ENCODE measurements around the gene NCK1.
"Not testable (repeated sequence)": the region's sequence is repeated elsewhere in the genome, so short reads cannot be mapped to it uniquely, and the experiment has no call there.

The NCK1 gene

DNA sequence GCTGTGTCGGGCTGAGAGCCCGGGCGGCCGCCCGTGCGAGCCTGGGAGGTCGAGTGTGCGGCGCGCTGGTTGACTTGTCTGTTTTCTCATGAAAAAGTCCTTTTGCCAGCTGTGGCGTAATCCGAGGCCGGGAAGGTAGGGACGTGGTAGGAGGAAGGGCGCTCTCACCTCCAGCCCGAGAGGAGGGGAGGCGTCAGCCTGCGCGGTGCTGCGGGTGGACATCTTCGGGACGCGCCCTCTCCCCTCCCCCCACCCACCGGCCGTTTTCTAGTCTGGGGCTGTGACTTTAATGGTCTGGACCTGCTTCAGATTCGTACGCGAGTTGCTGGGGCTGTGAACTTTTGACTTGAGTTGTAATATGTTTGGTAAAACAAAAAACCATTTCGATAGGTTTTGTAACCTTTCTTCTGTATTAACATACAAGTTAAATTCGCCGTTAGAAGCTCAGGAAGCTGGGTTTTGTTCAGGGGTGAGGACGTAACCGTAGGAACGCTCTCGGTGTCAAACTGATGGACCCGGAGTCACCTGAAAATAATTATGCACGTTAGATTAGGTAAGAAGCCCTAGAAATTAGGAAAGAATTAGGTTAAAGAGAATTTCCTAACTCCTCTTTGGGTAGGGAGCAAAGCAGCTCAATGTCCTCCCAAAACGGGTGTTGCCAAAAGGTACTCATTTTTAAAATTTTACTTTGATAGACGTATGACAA is 762 bp downstream of the NCK1 start:
- DNase-seq, result peak; percentile 29

DNA sequence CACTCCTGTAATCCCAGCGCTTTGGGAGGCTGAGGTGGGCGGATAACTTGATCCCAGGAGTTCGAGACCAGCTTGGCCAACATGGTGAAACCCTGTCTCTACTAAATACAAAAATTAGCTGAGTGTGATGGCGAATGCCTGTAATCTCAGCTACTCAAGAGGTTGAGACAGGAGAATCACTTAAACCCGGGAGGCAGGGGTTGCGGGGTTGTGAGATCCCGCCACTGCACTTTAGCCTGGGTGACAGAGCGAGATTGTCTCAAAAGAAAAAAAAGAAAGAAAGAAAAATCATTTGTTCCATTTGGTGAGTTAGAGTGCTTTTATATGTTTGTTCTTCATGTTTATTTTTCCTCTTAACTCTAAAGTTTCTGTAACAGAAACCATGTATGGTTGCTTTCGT is 7.3 kb downstream of the NCK1 start:
- DNase-seq, result no peak

DNA sequence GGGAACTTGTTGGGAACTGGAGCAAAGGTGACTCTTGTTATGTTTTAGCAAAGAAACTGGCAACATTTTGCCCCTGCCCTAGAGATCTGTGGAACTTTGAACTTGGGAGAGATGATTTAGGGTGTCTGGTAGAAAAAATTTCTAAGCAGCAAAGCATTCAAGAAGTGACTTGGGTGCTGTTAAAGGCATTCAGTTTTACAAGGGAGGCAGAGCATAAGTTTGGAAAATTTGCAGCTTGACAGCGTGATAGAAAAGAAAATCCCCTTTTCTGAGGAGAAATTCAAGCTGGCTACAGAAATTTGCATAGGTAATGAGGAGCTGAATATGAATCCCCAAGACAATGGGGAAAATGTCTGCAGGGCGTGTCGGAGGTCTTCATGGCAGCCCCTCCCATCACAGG is 10.2 kb downstream of the NCK1 start:
- DNase-seq, result not testable (repeated sequence)

DNA sequence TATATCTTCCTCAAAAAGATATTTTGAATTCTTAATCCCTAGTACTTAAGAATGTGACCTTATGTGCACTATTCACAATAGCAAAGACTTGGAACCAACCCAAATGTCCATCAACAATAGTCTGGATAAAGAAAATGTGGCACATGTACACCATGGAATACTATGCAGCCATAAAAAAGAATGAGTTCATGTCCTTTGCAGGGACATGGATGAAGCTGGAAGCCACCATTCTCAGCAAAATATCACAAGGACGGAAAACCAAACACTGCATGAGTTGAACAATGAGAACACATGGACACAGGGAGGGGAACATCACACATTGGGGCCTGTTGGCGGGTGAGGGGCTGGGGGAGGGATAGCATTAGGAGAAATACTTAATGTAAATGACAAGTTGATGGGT is 17.5 kb downstream of the NCK1 start:
- DNase-seq, result not testable (repeated sequence)

DNA sequence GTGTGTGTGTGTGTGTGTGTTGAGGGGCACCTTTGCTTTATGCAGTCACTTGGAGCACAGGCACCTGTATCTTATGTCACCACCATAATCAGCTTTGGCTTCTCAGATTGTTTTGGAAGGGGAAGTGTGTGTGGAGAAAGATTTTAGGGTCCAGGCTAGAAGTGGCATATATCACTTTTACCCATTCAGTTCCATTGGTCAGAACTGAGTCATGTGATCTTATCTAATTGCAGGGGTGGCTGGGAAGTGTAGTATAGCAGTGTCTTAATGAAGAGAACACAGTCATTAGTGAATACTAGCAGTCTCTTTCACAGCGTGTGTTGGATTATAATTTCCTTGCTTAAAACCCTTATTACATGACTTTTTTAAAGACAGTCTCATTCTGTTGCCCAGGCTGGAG is 20.6 kb downstream of the NCK1 start:
- no peak for DNase-seq

DNA sequence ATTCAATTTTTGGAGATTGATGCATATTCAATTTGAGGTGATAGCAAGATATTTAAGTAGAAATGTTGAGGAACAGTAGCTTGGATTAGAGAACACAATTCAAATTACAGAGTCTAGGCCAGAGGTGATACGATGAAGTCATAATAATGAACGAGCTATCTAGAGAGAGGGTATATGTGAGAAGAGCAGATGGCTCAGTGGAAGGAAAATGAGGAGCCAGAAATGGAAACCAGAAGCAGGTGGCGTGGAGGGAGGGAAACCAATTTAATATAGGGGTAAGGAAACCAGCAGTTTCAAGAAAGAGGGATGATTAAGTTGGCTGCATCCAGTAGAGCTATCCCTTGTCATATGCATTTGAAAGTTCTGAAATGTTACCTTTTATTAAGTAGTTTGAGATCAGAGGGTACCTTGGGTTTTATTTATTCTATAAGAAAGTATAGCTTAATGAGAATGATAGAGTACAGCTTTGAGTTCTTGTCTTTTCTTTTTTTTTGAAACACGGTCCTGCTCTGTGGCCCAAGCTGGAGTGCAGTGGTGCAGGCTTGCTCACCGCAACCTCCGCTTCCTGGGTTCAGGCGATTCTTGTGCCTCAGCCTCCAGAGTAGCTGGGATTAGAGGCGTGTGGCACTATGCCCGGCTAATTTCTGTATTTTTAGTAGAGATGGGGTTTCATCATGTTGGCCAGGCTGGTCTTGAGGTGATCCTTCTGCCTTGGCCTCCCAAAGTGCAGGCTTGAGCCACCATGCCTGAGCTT is 22.1 kb downstream of the NCK1 start:
- no peak for DNase-seq

DNA sequence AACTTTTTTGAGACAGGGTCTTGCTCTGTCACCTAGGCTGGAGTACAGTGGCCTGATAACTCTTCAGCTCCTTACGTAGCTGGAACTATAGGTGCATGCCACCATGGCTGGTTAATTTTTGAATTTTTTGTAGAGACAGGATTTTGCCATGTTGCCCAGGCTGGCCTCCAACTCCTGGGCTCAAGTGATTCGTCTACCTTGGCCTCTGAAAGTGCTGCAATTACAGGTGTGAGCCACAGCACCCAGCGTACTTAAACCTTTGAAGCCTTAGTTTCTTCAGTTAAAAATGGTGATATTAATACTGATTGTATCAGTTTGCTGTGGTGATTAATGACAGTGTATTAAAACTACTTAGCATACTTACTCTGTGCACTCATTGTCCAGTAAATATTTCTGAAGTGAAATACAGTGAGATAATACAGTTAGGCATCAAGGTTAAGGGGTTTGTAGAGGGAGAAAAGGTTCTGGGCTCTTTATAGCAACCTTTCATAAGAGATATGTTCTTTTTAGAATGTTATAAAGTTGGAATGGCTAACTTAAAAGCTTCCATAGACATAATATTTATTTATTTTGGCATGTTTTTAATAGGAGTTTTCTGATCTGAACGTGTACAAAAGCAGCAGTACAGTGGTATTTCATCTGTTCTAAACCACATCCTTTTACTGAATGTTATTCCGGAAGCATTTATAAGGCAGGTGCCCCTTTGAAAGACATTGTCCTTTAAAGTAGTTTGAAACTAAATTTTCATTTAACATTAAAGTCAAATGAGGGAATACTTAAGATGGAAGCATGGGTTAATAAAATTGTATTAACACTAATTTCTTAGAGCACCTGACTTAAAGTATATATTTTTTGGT is 23.6 kb downstream of the NCK1 start:
- no peak for DNase-seq

DNA sequence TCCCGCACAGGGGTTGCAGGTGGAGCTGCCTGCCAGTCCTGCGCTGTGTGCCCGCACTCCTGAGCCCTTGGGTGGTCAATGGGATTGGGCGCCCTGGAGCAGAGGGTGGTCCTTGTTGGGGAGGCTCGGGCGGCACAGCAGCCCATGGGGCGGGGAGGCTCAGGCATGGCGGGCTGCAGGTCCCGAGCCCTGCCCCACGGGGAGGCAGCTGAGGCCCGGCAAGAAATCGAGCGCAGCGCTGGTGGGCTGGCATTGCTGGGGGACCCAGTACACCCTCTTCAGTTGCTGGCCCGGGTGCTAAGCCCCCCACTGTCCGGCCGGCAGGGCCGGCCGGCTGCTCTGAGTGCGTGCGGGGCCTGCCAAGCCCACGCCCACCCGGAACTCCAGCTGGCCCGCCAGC is 27.9 kb downstream of the NCK1 start:
- no peak for DNase-seq

DNA sequence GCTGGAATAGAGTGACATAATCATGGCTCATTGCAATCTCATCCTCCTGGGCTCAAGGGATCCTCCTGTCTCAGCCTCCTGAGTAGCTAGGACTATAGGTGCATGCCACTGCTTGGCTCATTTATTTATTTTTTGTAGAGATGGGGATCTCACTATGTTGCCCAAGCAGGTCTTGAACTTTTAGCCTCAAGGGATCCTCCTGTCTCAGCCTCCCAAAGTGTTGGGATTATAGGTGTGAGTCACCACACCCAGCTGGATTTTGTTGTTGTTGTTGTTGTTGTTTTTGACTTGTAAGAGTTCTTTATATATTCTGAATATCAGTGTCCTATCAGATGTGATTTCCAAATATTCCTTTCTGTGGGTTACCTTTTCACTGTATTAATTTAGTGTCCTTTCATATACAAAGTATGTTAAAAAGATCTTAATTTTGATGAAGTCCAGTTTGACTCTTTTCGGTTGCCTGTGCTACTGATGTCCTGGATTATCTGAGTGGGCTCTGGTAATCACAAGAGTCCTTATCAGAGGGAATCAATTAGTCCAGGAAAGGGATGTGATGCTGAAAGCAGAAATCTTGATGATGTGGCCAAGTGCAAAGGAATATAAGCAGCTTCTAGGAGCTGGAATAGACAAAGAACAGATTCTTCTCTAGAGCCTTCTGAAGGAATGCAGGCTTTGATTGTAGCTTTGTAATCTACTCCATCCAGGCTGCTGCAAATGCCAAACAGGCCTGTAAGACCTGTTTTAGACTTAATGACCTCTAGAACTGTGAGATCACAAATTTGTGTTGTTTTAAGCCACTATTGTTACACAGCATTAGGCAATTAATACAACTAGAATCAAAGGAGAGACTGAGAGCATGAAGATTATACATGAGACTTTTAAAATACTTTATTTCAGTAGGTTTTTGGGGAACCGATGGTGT is 30.2 kb downstream of the NCK1 start:
- DNase-seq, result no peak

DNA sequence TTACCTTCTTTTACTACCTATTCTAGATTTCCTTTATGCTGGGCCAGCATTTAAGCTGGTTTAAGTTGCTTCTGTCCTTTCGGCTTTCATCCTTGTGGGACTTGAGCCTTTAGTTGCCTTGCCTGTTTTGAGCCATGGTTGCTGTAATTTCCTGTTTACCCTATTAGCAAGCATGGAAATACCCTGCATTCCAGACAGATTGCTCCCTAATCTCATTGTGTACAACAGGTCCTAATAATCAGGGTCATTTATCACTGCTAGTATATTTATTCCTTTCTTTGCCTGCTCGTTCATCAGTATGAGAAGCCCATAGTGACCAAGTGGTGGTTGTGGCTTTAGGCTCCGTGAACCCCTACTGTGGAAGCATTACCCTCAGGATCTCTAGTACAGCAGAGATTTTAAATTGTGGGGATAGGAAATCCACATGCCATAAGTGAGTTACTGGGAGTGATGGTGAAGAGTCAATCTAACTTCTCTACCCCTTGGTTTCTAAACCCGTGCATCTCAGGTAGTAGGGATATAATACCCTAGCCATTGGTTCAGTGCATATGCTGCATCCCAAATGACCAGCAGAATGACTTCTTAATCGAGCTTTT is 31.9 kb downstream of the NCK1 start:
- DNase-seq, result no peak

DNA sequence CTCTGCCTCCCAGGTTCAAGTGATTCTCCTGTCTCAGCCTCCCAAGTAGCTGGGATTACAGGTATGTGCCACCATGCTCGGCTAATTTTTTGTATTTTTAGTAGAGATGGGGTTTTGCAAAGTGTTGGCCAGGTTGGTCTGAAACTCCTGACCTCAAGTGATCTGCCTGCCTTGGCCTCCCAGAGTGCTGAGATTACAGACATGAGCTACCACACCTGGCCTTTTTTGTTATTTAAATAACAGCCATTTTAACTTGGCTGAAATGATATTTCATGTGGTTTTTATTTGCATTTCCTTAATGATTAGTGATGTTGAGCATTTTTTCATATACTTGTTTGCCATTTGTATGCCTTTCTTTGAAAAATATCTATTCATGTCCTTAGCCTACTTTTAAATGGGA is 35.2 kb downstream of the NCK1 start:
- DNase-seq, result not testable (repeated sequence)

DNA sequence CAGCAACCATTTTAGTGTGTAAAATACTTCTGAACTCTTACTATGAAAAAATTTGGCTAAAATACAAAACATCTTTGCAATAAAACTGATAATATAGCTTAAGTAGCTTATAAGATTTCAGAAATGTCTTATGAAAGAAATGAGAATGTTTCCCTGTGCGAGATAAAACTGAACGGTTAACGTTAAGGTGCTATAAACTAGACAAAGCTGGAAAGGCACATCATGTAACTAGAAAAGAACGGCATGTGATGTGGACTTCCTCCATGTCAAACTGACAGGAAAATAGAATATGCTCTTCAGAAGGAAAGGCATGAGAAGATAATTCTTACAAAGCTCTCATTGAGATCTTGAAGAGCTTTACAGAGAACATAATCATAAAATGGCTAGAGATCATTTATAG is 36.5 kb downstream of the NCK1 start:
- DNase-seq, result no peak

DNA sequence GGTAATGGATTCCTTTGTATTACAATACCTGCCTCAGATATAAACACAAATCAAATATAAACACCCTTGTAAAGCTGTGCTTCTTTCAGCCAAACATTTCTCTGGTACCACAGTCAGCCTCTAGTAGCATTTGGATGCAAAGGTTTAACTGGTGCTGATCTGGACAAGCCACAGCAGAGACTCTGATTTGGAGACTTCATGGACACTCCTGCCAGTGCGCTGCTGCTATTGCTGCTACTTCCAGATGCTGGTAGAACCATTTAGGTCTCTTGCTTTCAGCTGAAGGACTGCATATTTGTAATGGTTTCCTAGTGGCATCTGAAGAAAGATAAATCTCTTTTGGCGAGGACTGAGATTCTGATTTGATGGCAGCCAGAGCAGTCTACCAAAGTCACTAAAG is 36.9 kb downstream of the NCK1 start:
- DNase-seq, result no peak

DNA sequence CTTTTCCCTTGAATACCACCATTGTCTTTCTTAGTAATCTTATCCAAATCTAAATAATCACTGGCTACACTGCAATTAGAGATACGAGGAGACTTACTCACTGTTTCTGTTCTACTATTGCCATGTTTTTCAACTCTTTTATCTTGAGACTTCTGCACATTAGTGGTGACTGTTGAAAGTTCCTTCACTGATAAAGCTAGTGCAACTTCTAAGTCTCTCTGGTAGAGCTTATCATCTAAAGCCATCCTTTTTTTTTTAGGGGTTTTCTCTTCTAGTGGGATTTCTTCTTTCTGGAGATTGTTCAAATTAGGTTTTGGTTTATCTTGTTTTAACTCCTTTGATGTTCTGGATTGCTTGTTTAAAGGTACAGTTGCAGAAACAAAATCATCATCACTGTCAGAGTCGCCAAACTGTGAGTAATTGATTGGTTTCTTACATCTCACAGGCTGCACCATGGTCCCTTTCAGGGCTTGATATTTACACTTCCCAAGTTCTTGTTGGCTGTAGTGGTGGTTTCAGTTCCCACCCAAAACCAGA is 37.7 kb downstream of the NCK1 start:
- no peak for DNase-seq

DNA sequence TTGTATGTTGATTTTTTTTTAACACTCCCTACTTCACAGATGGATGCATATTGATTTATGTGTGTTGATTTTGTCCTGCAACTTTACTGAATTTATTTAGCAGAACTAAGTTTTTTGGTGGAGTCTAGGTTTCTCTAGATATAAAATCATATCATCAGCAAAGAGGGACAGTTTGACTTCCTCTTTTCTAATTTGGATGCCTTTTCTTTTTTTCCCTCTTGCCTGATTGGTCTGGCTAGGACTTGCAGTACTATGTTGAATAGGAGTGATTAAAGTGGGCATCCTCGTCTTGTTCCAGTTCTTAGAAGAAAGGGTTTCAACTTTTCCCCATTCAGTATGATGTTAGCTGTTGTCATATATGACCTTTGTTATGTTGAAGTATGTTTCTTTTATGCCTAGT is 38.7 kb downstream of the NCK1 start:
- DNase-seq, result not testable (repeated sequence)

DNA sequence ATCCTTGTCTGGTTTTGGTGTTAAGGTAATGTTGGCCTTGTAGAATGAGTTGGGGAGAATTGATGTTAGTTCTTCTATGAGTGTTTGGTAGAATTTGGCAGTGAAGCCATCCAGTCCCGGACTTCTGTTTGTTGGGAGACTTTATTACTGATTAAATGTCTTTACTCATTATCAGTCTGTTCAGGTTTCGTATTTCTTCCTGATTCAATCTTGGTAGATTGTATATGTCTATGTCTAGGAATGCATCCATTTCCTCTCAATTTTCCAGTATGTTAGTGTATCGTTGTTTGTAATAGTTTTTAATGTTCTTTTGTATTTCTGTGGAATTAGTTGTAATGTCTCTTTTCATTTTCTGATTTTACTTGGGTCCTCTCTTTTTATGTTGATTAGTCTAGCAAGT is 39.4 kb downstream of the NCK1 start:
- no peak for DNase-seq

DNA sequence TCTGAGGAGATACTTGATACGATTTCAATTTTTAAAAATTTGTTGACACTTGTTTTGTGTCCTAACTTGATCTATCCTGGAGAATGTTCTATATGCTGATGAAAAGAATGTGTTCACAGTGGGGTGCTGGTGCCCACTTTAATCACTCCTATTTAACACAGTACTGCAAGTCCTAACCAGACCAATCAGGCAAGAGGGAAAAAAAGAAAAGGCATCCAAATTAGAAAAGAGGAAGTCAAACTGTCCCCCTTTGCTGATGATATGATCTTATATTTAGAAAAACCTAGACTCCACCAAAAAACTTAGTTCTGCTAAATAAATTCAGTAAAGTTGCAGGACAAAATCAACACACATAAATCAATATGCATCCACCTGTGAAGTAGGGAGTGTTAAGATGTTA is 40.5 kb downstream of the NCK1 start:
- DNase-seq, result not testable (repeated sequence)

DNA sequence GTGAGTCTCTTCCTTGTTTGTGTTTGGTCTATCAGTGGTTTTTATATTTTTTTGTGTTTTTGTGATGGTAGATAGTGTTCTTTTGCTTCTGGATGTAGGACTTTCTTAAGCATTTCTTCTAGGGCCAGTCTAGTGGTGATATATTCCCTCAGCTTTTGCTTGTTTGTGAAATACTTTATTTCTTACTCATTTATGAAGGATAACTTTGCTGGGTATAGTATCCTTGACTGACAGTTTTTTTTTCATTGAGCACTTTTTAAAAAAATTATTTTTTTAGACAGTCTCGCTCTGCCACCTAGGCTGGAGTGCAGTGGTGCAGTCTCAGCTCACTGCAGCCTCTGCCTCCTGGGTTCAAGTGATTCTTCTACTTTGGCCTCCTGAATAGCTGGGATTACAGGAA is 41.9 kb downstream of the NCK1 start:
- DNase-seq, result no peak

DNA sequence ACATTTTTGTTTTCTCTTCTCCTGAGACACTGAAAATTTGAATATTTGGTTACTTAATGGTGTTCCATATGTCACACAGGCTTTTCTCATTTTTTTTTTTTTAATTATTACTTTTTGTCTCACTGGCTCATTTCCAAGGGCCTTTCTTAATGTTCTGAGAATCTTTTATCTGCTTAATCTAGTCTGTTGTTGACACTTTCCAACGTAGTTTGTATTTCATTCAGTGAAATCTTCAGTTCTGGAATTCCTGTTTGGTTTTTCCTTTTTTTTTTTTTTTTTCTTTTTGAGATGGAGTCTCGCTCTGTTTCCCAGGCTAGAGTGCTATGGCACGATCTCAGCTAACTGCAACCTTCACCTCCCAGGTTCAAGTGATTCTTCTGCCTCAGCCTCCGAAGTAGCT is 42.7 kb downstream of the NCK1 start:
- no peak for DNase-seq

DNA sequence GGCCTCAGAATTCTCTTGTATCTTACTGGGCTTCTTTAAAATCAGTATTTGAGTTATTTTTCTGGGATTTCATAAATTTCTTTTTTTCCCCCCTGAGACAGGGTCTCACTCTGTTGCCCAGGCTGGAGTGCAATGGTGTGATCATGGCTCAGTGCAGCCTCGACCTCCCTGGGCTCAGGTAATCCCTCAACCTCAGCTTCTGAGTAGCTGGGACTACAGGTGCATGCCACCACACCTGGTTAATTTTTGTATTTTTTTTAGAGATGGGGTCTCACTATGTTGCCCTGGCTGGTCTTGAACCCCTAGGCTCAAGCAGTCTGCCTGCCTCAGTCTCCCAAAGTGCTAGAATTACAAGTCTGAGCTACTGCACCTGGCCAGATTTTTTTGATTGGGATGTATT is 43.5 kb downstream of the NCK1 start:
- DNase-seq, result no peak

DNA sequence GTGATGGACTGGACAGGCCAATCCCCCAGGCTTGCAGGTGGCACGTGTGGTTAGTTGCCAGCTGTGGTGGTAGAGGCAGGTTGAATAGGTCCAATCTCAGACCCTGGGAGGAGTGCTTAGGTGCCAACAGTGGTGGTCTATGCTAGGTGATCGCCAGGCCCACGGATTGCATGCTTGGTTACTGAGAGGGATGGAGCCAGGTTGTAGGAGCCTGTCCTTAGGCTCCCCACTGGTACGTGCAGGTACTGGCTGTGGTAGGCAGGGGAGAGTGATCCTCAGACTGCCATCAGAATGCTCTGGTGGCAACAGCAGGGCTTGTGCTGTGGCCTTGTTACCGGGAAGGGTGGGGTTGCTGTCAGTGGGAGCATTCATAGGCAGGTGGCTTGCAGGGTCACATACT is 44.7 kb downstream of the NCK1 start:
- no peak for DNase-seq

DNA sequence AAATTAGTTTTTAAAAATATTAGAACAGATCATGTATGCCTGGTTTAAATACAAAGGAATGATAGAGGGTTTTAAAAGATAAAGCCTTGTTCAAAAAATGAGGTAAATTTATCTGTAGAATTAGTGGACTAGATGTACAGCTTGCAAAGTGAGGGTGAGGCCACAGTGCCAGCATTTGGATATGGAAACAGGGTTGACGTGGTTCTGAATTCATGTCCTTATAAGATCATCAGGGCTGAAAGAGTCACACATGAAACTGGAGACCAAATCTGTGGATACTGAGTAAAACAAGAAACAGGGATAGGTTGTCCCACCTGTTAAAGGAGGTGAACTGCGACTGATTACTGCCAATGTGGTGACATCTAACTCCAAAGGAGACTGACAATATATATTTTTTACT is 46.3 kb downstream of the NCK1 start:
- DNase-seq, result no peak
